KMS-11 (cell line): ENCODE results near the gene AKNAD1.

ENCODE experiments used
- H2AFZ ChIP-seq: fragments of 200-600 bp; sonication (generic); 2 replicates; pipeline ENCODE4 v1.6.1; 2016; ENCODE audit warnings: antibody characterized with exemption, mixed run types, low read depth
- H3K27ac ChIP-seq: fragments of 200-600 bp; sonication (generic); 2 replicates; pipeline ENCODE4 v1.6.1; 2016; ENCODE audit warnings: mild to moderate bottlenecking, mixed run types
- H3K27me3 ChIP-seq: fragments of 200-600 bp; sonication (generic); 2 replicates; pipeline ENCODE4 v1.6.1; 2017; ENCODE audit warnings: mild to moderate bottlenecking, low read depth, mixed run types, moderate library complexity; ENCODE audit not compliant: insufficient read depth
- H3K36me3 ChIP-seq: fragments of 200-600 bp; sonication (generic); 2 replicates; pipeline ENCODE4 v1.6.1; 2017; ENCODE audit warnings: mild to moderate bottlenecking, mixed run types; ENCODE audit not compliant: insufficient read depth
- H3K4me1 ChIP-seq: fragments of 200-600 bp; sonication (generic); 2 replicates; pipeline ENCODE4 v1.6.1; 2016; ENCODE audit warnings: mild to moderate bottlenecking, low read depth, mixed run types; ENCODE audit not compliant: poor library complexity, severe bottlenecking
- H3K4me2 ChIP-seq: fragments of 200-600 bp; sonication (generic); 2 replicates; pipeline ENCODE4 v1.7.0; 2016; ENCODE audit warnings: mild to moderate bottlenecking, mixed run types
- H3K4me3 ChIP-seq: fragments of 200-600 bp; sonication (generic); IDR thresholded peaks from 2 replicates; pipeline ENCODE4 v1.6.1; 2017; ENCODE audit warnings: low read depth, low read length, mixed read lengths; ENCODE audit not compliant: insufficient read depth
- H3K79me2 ChIP-seq: fragments of 200-600 bp; sonication (generic); 2 replicates; pipeline ENCODE4 v1.6.1; 2016; ENCODE audit warnings: low read depth, mixed run types; ENCODE audit not compliant: insufficient read depth
- H3K9ac ChIP-seq: fragments of 200-600 bp; sonication (generic); 2 replicates; pipeline ENCODE4 v1.6.1; 2016; ENCODE audit warnings: mild to moderate bottlenecking, mixed run types
- H4K20me1 ChIP-seq: fragments of 200-600 bp; sonication (generic); 2 replicates; pipeline ENCODE4 v1.6.1; 2016; ENCODE audit warnings: mild to moderate bottlenecking, mixed run types; ENCODE audit not compliant: insufficient read depth
- CTCF ChIP-seq: fragments of 200-600 bp; sonication (generic); conservative IDR thresholded peaks from 2 replicates; pipeline ENCODE4 v1.6.1; 2017; ENCODE audit warnings: low read depth, mild to moderate bottlenecking, antibody characterized with exemption, low read length, moderate library complexity, mixed read lengths

The AKNAD1 gene

GRCh38 chr1:108826081-108826635 is 30.7 kb downstream of the AKNAD1 start:
- no peak overlapping the region for H2AFZ ChIP-seq
- H4K20me1 ChIP-seq: no peaks in the 10 kb centered on the region
- H3K79me2 ChIP-seq: no peaks in the 10 kb centered on the region
- TF ChIP-seq CTCF: no peak
- H3K4me1 ChIP-seq: no peaks in the 10 kb centered on the region
- no peak overlapping the region for H3K9ac ChIP-seq
- H3K27me3 ChIP-seq: no peaks in the 10 kb centered on the region
- H3K4me3 ChIP-seq: no peak overlapping the region
- no peaks in the 10 kb centered on the region for H3K36me3 ChIP-seq
- H3K27ac ChIP-seq: no peak overlapping the region
- no peak overlapping the region for H3K4me2 ChIP-seq

DNA sequence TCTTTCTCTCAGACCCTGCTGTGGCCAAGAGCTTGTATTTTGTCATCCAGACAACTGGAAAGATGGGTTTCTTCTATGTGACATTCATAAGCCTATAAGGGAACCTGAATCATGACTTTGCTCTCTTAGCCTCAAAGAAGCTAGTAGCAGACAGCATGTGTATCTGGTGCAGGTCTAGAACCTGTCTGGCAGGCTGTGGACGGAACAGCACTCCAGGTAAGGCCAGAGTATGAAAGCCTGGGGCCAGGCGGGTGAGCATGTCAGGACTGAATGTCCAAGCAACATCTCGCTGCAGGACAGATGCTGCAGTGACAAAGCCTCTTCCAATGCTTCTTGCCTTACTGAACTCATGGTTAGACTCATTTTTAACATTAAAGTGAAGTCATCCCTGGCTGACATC is 32.8 kb downstream of the AKNAD1 start:
- Histone ChIP-seq H3K4me3 (no peak overlapping the region), H4K20me1 (no peaks in the 10 kb centered on the region), H3K4me1 (no peaks in the 10 kb centered on the region), H3K36me3 (no peaks in the 10 kb centered on the region), H3K27ac (no peak overlapping the region), H2AFZ (no peak overlapping the region), H3K79me2 (no peaks in the 10 kb centered on the region), H3K9ac (no peak overlapping the region), H3K27me3 (no peaks in the 10 kb centered on the region), H3K4me2 (no peak overlapping the region)
- no peak for TF ChIP-seq CTCF

GRCh38 chr1:108823632-108824031 is 33.3 kb downstream of the AKNAD1 start:
- Histone ChIP-seq H3K79me2 (no peaks in the 10 kb centered on the region), H3K36me3 (no peaks in the 10 kb centered on the region), H3K4me3 (no peak overlapping the region), H3K9ac (no peak overlapping the region), H3K4me1 (no peaks in the 10 kb centered on the region), H3K27ac (no peak overlapping the region), H3K4me2 (no peak overlapping the region), H4K20me1 (no peaks in the 10 kb centered on the region), H3K27me3 (no peaks in the 10 kb centered on the region), H2AFZ (no peak overlapping the region)
- TF ChIP-seq CTCF: no peak

- Histone ChIP-seq H3K4me1 (no peaks in the 10 kb centered on the region), H3K4me2 (no peak overlapping the region), H4K20me1 (no peaks in the 10 kb centered on the region), H3K79me2 (no peaks in the 10 kb centered on the region), H3K27ac (no peak overlapping the region), H3K4me3 (no peak overlapping the region), H2AFZ (no peak overlapping the region), H3K36me3 (no peaks in the 10 kb centered on the region), H3K9ac (no peak overlapping the region), H3K27me3 (no peaks in the 10 kb centered on the region)
- TF ChIP-seq CTCF: no peak
Measured at GRCh38 chr1:108819878-108820277, 37.0 kb downstream of the AKNAD1 start.

- no peak overlapping the region for H3K4me3 ChIP-seq
- H3K27me3 ChIP-seq: no peaks in the 10 kb centered on the region
- no peak overlapping the region for H2AFZ ChIP-seq
- H3K9ac ChIP-seq: no peak overlapping the region
- no peaks in the 10 kb centered on the region for H4K20me1 ChIP-seq
- H3K36me3 ChIP-seq: no peaks in the 10 kb centered on the region
- H3K4me1 ChIP-seq: no peaks in the 10 kb centered on the region
- H3K79me2 ChIP-seq: no peaks in the 10 kb centered on the region
- no peak overlapping the region for H3K27ac ChIP-seq
- no peak overlapping the region for H3K4me2 ChIP-seq
- no peak for TF ChIP-seq CTCF
Measured at GRCh38 chr1:108817811-108818210, 39.1 kb downstream of the AKNAD1 start.
